Memory B cell (primary cell): ENCODE measurements around the gene SDHAF2.

Experiments used
- ATAC-seq: fragments of 150-1000 bp; cut with Tn5 transposase; 2 replicates; pipeline ENCODE4 v1.10.0; 2021; ENCODE audit warnings: low read depth, mild to moderate bottlenecking, moderate library complexity
- DNase-seq, 2 donors: peaks; one replicate each; pipeline ENCODE4 v3.0.0; 2022; ENCODE audit warnings: low spot score in 2 of 2
- H3K27ac Mint-ChIP-seq: one replicate; pipeline ENCODE4 v1.8.0; 2022; ENCODE audit warnings: mild to moderate bottlenecking, moderate library complexity, mixed read lengths
- H3K27me3 Mint-ChIP-seq: one replicate; pipeline ENCODE4 v1.8.0; 2022; ENCODE audit warnings: mixed read lengths
- H3K36me3 Mint-ChIP-seq: one replicate; pipeline ENCODE4 v1.8.0; 2022; ENCODE audit warnings: mild to moderate bottlenecking, mixed read lengths
- H3K4me1 Mint-ChIP-seq: one replicate; pipeline ENCODE4 v1.8.0; 2022; ENCODE audit warnings: mixed read lengths
- H3K4me3 Mint-ChIP-seq: one replicate; pipeline ENCODE4 v1.8.0; 2022; ENCODE audit warnings: mild to moderate bottlenecking, moderate library complexity, mixed read lengths
- H3K9me3 Mint-ChIP-seq: one replicate; pipeline ENCODE4 v1.8.0; 2022; ENCODE audit warnings: mixed read lengths

SDHAF2 gene

DNA sequence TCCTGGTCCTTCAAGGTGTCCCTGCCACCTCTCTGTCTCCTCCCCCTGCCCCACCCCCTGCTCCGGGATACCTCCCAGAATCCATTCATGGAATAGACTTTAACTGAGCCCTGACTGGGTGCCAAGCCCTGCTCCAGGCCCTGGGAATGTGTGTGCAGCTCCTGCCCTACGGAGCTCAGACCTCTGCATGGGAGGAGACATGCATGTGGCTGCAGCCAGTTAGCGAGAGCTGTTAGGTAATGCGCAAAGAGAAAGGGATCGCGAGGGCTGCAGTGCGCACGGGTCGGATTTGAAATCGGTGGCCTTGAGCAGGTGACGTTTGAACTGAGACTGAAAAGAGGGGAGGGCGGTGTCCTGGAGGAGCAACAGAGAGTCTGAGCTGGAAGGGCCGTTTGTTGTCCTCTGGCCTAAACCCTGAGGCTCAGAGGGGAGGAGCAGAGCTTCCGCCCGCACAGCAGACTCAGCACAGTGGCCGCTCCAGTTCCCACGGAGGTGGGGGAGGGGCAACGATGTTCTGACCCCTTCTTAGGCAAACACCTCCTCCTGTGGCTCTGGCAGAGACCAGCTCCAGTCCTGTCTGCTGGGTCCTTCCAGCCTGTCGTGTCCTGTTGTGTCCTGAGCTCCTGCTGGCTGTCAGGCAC lies 58.8 kb downstream of the SDHAF2 start:
- Mint-ChIP-seq H3K4me1 (peaks cover 3% of the 10 kb centered on the region), H3K27me3 (peaks cover 13% of the 10 kb centered on the region), H3K9me3 (no peaks in the 10 kb centered on the region), H3K36me3 (peaks cover 7% of the 10 kb centered on the region), H3K27ac (no peak overlapping the region), H3K4me3 (no peak overlapping the region)
- no peak for ATAC-seq
- DNase-seq, result no peak

DNA sequence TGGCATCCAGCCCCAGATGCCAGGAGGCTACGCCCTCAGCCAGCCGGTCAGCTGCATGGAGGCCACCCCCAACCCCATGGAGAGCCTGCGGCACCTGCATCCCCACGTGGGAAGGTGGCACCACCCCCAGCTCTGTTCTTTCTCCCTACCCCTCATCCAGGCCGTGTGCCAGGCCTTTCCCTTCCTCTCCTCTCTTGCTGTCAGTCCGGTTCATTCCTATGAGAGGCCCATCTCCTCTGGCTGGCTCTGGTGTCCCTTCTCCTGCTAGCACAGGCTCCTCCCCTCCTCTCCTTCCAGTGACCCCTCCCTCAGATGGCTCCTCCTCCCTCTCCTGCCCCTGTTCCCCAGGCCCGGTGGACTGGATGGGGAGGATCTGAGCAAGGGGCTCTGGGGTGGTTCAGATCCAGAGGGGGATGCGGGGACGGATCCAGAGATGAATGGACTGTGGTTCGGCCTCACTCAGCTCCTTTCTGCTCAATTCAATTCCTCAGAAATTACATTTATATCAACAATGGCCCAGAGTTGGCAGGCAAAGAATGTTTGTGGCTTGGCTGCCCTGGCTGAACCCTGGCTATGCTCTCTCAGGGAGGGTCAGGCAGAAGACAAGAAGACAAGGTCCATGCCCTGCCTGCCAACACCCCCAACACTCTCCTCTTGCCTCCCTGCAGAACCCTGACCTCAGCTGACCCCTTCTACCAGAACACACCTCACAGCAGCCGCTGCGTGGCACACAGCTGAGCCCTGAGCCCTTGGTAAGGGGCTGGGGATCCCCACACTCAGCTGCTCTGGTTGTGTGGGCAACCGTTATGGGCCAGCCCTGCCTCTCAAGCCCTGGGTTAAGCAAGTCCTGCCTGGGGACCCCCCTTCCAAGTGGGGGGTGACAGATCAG lies 60.2 kb downstream of the SDHAF2 start:
- no peak overlapping the region for H3K27ac Mint-ChIP-seq
- peaks cover 13% of the 10 kb centered on the region for H3K27me3 Mint-ChIP-seq
- H3K9me3 Mint-ChIP-seq, result no peaks in the 10 kb centered on the region
- DNase-seq, result no peak
- no peak for ATAC-seq
- H3K4me3 Mint-ChIP-seq, result no peak overlapping the region
- peaks cover 7% of the 10 kb centered on the region for H3K36me3 Mint-ChIP-seq
- H3K4me1 Mint-ChIP-seq, result peaks cover 3% of the 10 kb centered on the region

DNA sequence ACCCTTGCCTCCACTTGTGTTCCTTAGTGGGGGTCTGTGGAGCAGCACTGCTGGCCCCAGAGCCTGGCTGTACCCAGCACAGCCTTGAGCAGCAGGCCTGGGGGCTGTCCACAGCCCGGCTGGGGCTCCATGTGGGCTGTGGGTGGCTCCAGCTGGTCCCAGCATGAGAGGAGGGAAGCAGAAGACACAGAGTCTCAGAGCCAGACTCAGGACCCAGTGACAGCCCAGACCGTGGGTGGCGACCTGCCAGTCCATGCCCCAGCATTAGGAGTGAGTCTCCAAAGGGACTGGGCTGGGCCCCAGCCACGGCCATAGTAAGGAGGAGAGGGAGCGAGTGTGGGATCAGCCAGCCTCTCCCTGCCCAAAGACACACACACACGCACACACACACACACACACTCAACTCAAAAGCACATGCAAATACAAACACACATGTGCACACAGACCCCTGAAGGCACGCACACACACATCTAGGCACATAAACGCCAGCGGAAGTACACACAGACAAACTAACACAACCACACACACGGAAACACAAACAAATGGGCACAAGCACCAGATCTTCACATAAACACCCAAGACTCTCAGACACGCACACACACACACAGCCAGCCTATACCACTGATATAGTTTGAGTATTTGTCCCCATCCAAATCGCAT lies 61.9 kb downstream of the SDHAF2 start:
- DNase-seq (no peak), ATAC-seq (no peak)
- Mint-ChIP-seq H3K9me3 (no peaks in the 10 kb centered on the region), H3K36me3 (peaks cover 3% of the 10 kb centered on the region), H3K27me3 (peaks cover 13% of the 10 kb centered on the region), H3K4me3 (no peak overlapping the region), H3K27ac (no peak overlapping the region), H3K4me1 (peaks cover 3% of the 10 kb centered on the region)

- Mint-ChIP-seq H3K27me3 (peaks cover 8% of the 10 kb centered on the region), H3K36me3 (no peaks in the 10 kb centered on the region), H3K4me3 (no peak overlapping the region), H3K27ac (no peak overlapping the region), H3K9me3 (no peaks in the 10 kb centered on the region), H3K4me1 (no peaks in the 10 kb centered on the region)
- no peak for DNase-seq
- no peak for ATAC-seq
Measured at GRCh38 chr11:61494381-61494961, 64.5 kb downstream of the SDHAF2 start.

- Mint-ChIP-seq H3K27me3 (peaks cover 5% of the 10 kb centered on the region), H3K4me3 (no peak overlapping the region), H3K27ac (no peak overlapping the region), H3K9me3 (no peaks in the 10 kb centered on the region), H3K4me1 (no peaks in the 10 kb centered on the region), H3K36me3 (no peaks in the 10 kb centered on the region)
- ATAC-seq, result no peak
- DNase-seq, result no peak
Measured at GRCh38 chr11:61495801-61496601, 66.1 kb downstream of the SDHAF2 start.
